Activated CD4-positive, alpha-beta T cell treated with anti-CD3 and anti-CD28 coated beads for 4 hours (primary cell): ENCODE data around the gene XPNPEP2.
A peak's percentile ranks its signal among the peaks of the same experiment; 100 is the strongest.

Experiments
- DNase-seq, 2 donors: peaks; one replicate each; pipeline ENCODE4 v3.0.0-alpha.2; 2020

The XPNPEP2 gene

GRCh38 chrX:129754056-129755024, 15.6 kb downstream of the XPNPEP2 start:
- DNase-seq, result no peak

- DNase-seq, result no peak
These were observed 17.2 kb downstream of the XPNPEP2 start for GRCh38 chrX:129755779-129756650.

- DNase-seq, result peak; percentile 47 to 48
These were observed 20.8 kb downstream of the XPNPEP2 start for GRCh38 chrX:129759576-129760061.

GRCh38 chrX:129760155-129760554, 21.4 kb downstream of the XPNPEP2 start:
- no peak for DNase-seq

GRCh38 chrX:129760981-129761380, 22.2 kb downstream of the XPNPEP2 start:
- no peak for DNase-seq

GRCh38 chrX:129761596-129761995, 22.8 kb downstream of the XPNPEP2 start:
- DNase-seq, result no peak

- DNase-seq, result no peak
These were observed 23.7 kb downstream of the XPNPEP2 start for GRCh38 chrX:129762448-129762847.

GRCh38 chrX:129763666-129764065, 24.9 kb downstream of the XPNPEP2 start:
- no peak for DNase-seq

GRCh38 chrX:129768186-129768585, 29.4 kb downstream of the XPNPEP2 start:
- DNase-seq, result no peak

- DNase-seq, result no peak
These were observed 30.0 kb downstream of the XPNPEP2 start for GRCh38 chrX:129768586-129769466.

GRCh38 chrX:129769467-129770154, 30.8 kb downstream of the XPNPEP2 start:
- peak; percentile 68 to 78 for DNase-seq

GRCh38 chrX:129771266-129771995, 32.7 kb downstream of the XPNPEP2 start:
- DNase-seq, result peak in 1 of 2 donors; percentile 34

- no peak for DNase-seq
These were observed 34.1 kb downstream of the XPNPEP2 start for GRCh38 chrX:129772796-129773431.

GRCh38 chrX:129773649-129774458, 35.1 kb downstream of the XPNPEP2 start:
- peak in 1 of 2 donors; percentile 38 for DNase-seq

GRCh38 chrX:129777218-129778030, 38.6 kb downstream of the XPNPEP2 start:
- DNase-seq, result peak; percentile 55 to 62

GRCh38 chrX:129779086-129779672, 40.4 kb downstream of the XPNPEP2 start:
- DNase-seq, result no peak

GRCh38 chrX:129779747-129780146, 41.0 kb downstream of the XPNPEP2 start, which contains the start of gene SASH3:
Gene SASH3, plus strand, starts transcription at chrX:129779949. Its CDS starts 149 bp downstream, at chrX:129780098.
- DNase-seq, result peak in 1 of 2 donors; percentile 49
